CD14-positive monocyte (primary cell): ENCODE data around the gene IFI44L. TPM values are rescaled to one million over a fixed set of nuclear protein-coding genes. Genes with fewer than 3 reads are reported as not detected.

Source experiments
- DNase-seq, 3 donors: peaks; one replicate each; pipeline ENCODE4 v3.0.0-alpha.2; 2011 to 2022
- H2AFZ ChIP-seq: 2 replicates; pipeline ENCODE4 v1.6.0; 2012; ENCODE audit warnings: mild to moderate bottlenecking, low read depth, low read length, inconsistent platforms; ENCODE audit not compliant: insufficient read depth, poor library complexity, severe bottlenecking
- H3K27ac ChIP-seq, 2 donors: 1 replicate in 1 of 2; 2 replicates in 1 of 2; pipeline ENCODE4 v1.5.1; 2012 to 2013; ENCODE audit warnings: low read length in 2 of 2, control low read depth in 1 of 2, inconsistent platforms in 1 of 2, low read depth in 1 of 2, mild to moderate bottlenecking in 1 of 2
- H3K27me3 ChIP-seq, 2 donors: one replicate each; pipeline versions ENCODE4 v1.6.0 to v1.6.1; 2011 to 2013; ENCODE audit warnings: low read length in 2 of 2; ENCODE audit not compliant: control insufficient read depth in 2 of 2, insufficient read depth in 2 of 2
- H3K36me3 ChIP-seq, 2 donors: replicated peaks in 1 of 2; 1 replicate in 1 of 2; 2 replicates in 1 of 2; pipeline versions ENCODE4 v1.5.1 to v1.6.1; 2012 to 2013; ENCODE audit warnings: low read length in 2 of 2, control low read depth in 1 of 2, inconsistent platforms in 1 of 2, mild to moderate bottlenecking in 1 of 2; ENCODE audit not compliant: insufficient read depth in 2 of 2, control insufficient read depth in 1 of 2
- H3K4me1 ChIP-seq, 2 donors: 1 replicate in 1 of 2; 2 replicates in 1 of 2; pipeline versions ENCODE4 v1.5.1 to v1.6.1; 2012 to 2013; ENCODE audit warnings: low read length in 2 of 2, control low read depth in 1 of 2, inconsistent platforms in 1 of 2, mild to moderate bottlenecking in 1 of 2, moderate library complexity in 1 of 2; ENCODE audit not compliant: insufficient read depth in 2 of 2, control insufficient read depth in 1 of 2
- H3K4me2 ChIP-seq: replicated peaks from 2 replicates; pipeline ENCODE3; 2012; ENCODE audit warnings: low read length, moderate library complexity, mild to moderate bottlenecking; ENCODE audit not compliant: poor library complexity, severe bottlenecking; ENCODE audit errors: extremely low read depth
- H3K4me3 ChIP-seq, 3 experiments: fragments of 200-600 bp in 1 of 3; sonication (generic) in 1 of 3; replicated peaks in 1 of 3; 1 replicate in 2 of 3; 2 replicates in 1 of 3; pipeline ENCODE4 v1.5.1; 2011 to 2013; ENCODE audit warnings: low read length in 3 of 3, mild to moderate bottlenecking in 3 of 3, control low read depth in 2 of 3, low read depth in 2 of 3, inconsistent platforms in 1 of 3, moderate library complexity in 1 of 3
- H3K79me2 ChIP-seq: 2 replicates; pipeline ENCODE4 v1.6.0; 2012; ENCODE audit warnings: mild to moderate bottlenecking, control low read depth, inconsistent platforms, low read length, moderate library complexity; ENCODE audit not compliant: insufficient read depth
- H3K9ac ChIP-seq: 2 replicates; pipeline ENCODE4 v1.6.0; 2017; ENCODE audit warnings: low read length, mild to moderate bottlenecking; ENCODE audit not compliant: insufficient read depth, poor library complexity, severe bottlenecking
- H3K9me3 ChIP-seq, 2 donors: replicated peaks in 1 of 2; 1 replicate in 1 of 2; 2 replicates in 1 of 2; pipeline versions ENCODE4 v1.5.1 to v1.6.1; 2012 to 2013; ENCODE audit warnings: low read length in 2 of 2, control low read depth in 1 of 2; ENCODE audit not compliant: control insufficient read depth in 1 of 2, insufficient read depth in 1 of 2
- H4K20me1 ChIP-seq: 2 replicates; pipeline ENCODE4 v1.6.0; 2012; ENCODE audit warnings: mild to moderate bottlenecking, low read length, control low read depth, moderate library complexity; ENCODE audit not compliant: insufficient read depth
- H3K27ac Mint-ChIP-seq, 7 donors: one replicate each; pipeline ENCODE4 v1.8.0; 2020; ENCODE audit warnings: mild to moderate bottlenecking in 7 of 7, mixed read lengths in 7 of 7, moderate library complexity in 6 of 7, inconsistent platforms in 2 of 7
- H3K27me3 Mint-ChIP-seq, 3 donors: one replicate each; pipeline ENCODE4 v1.8.0; 2021 to 2022; ENCODE audit warnings: low read depth in 3 of 3, mild to moderate bottlenecking in 3 of 3, mixed read lengths in 3 of 3, moderate library complexity in 3 of 3, inconsistent platforms in 1 of 3
- H3K36me3 Mint-ChIP-seq, 2 donors: one replicate each; pipeline ENCODE4 v1.8.0; 2020; ENCODE audit warnings: mixed read lengths in 2 of 2, inconsistent platforms in 1 of 2, mild to moderate bottlenecking in 1 of 2
- H3K4me1 Mint-ChIP-seq: one replicate; pipeline ENCODE4 v1.8.0; 2020; ENCODE audit warnings: mild to moderate bottlenecking, mixed read lengths
- H3K4me3 Mint-ChIP-seq, 2 donors: one replicate each; pipeline ENCODE4 v1.8.0; 2020; ENCODE audit warnings: mild to moderate bottlenecking in 2 of 2, mixed read lengths in 2 of 2, moderate library complexity in 1 of 2
- H3K9me3 Mint-ChIP-seq, 7 donors: one replicate each; pipeline ENCODE4 v1.8.0; 2020 to 2022; ENCODE audit warnings: mixed read lengths in 7 of 7, mild to moderate bottlenecking in 6 of 7, moderate library complexity in 6 of 7, inconsistent platforms in 2 of 7
- CTCF ChIP-seq: fragments of 200-600 bp; IDR thresholded peaks from one replicate; pipeline ENCODE4 v1.8.0; 2022; ENCODE audit warnings: antibody characterized with exemption, mild to moderate bottlenecking
- WGBS: methylation state at CpG from one replicate; pipeline ENCODE4 v1.1.5; 2013; ENCODE audit warnings: missing lambda C conversion rate; ENCODE audit not compliant: insufficient coverage; 5-methylcytosine and 5-hydroxymethylcytosine counted together
- intact Hi-C, 2 donors: fragments of 100-400 bp; cut with micrococcal nuclease; formaldehyde crosslinking; loops; one replicate each; pipeline versions ENCODE4 v1.15.0 to v1.15.1; 2023
- polyA plus RNA-seq, 3 donors: library from polyadenylated mRNA; depleted of rRNA in 1 of 3; unstranded in 2 of 3; stranded (reverse) in 1 of 3; fragments of 300-500 nt in 2 of 3; fragments of >200 nt in 1 of 3; fragmentation: Illumina TruSeq in 2 of 3; gene quantifications; 1 replicate in 2 of 3; 2 replicates in 1 of 3; pipeline ENCODE4 v1.2.3, GENCODE V29; 2012 to 2021

IFI44L gene
- polyA plus RNA-seq, 3 donors = 8.6 to 17.4 (median 11.0) TPM

- no peak for DNase-seq
- Mint-ChIP-seq H3K4me1 (peaks cover 2% of the 10 kb centered on the region), H3K36me3 (peaks cover 37 to 43% of the 10 kb centered on the region in 2 donors), H3K4me3 (no peak overlapping the region), H3K9me3 (no peaks in the 10 kb centered on the region), H3K27ac (no peak overlapping the region), H3K27me3 (no peaks in the 10 kb centered on the region)
- Histone ChIP-seq H3K36me3 (peaks cover 45 to 46% of the 10 kb centered on the region in 2 donors), H3K9ac (no peak overlapping the region), H3K27me3 (no peaks in the 10 kb centered on the region), H3K79me2 (no peaks in the 10 kb centered on the region), H4K20me1 (no peaks in the 10 kb centered on the region), H3K9me3 (no peaks in the 10 kb centered on the region), H3K27ac (no peak overlapping the region), H3K4me3 (no peak overlapping the region), H2AFZ (no peak overlapping the region), H3K4me1 (no peaks in the 10 kb centered on the region), H3K4me2 (no peak overlapping the region)
- WGBS = 100% methylated on average over 1 of the region's 1 CpG
- intact Hi-C loops = no loop called here
- no peak for TF ChIP-seq CTCF
Measured at GRCh38 chr1:78664763-78665162, 44.5 kb downstream of the IFI44L start.

GRCh38 chr1:78665809-78666208 is 45.6 kb downstream of the IFI44L start:
- Histone ChIP-seq H3K79me2 (no peaks in the 10 kb centered on the region), H3K27ac (no peak overlapping the region), H3K36me3 (peaks cover 35% of the 10 kb centered on the region in 2 donors), H4K20me1 (no peaks in the 10 kb centered on the region), H3K4me3 (no peak overlapping the region), H3K4me2 (no peak overlapping the region), H3K9me3 (no peaks in the 10 kb centered on the region), H3K27me3 (no peaks in the 10 kb centered on the region), H3K4me1 (no peaks in the 10 kb centered on the region), H3K9ac (no peak overlapping the region), H2AFZ (no peak overlapping the region)
- Mint-ChIP-seq H3K27ac (peak overlapping the region in 1 of 7 donors; percentile 36), H3K36me3 (peaks cover 28 to 35% of the 10 kb centered on the region in 2 donors), H3K4me1 (peaks cover 2% of the 10 kb centered on the region), H3K4me3 (no peak overlapping the region), H3K27me3 (no peaks in the 10 kb centered on the region), H3K9me3 (no peaks in the 10 kb centered on the region)
- DNase-seq = no peak
- no peak for TF ChIP-seq CTCF
- whole genome bisulfite sequencing = 100% methylated on average over 3 of the region's 6 CpGs
- intact Hi-C loops = no loop called here
